Stimulated activated naive B cell treated with anti-CD40 and anti-IgM and Interleukin-4, amounts not matched to agents 10 μg/mL and 1 μg/mL and 100 μg/mL, for 72 hours (primary cell): Measurements from ENCODE around the gene RPL37A.
A peak's percentile ranks its signal among the peaks of the same experiment; 100 is the strongest.

Experiments
- ATAC-seq, 2 donors: fragments of 150-1000 bp; cut with Tn5 transposase; replicated peaks; 2 replicates each; pipeline ENCODE4 v1.10.0; 2021; ENCODE audit warnings: moderate library complexity in 1 of 2
- DNase-seq: peaks from one replicate; pipeline ENCODE4 v3.0.0; 2021
- H3K27ac Mint-ChIP-seq: one replicate; pipeline ENCODE4 v1.8.0; 2022; ENCODE audit warnings: mild to moderate bottlenecking, mixed read lengths
- H3K27me3 Mint-ChIP-seq, 2 donors: one replicate each; pipeline ENCODE4 v1.8.0; 2022; ENCODE audit warnings: mixed read lengths in 2 of 2
- H3K36me3 Mint-ChIP-seq, 2 donors: one replicate each; pipeline ENCODE4 v1.8.0; 2022; ENCODE audit warnings: mixed read lengths in 2 of 2, mild to moderate bottlenecking in 1 of 2
- H3K4me1 Mint-ChIP-seq, 2 donors: one replicate each; pipeline ENCODE4 v1.8.0; 2022; ENCODE audit warnings: mixed read lengths in 2 of 2, mild to moderate bottlenecking in 1 of 2
- H3K4me3 Mint-ChIP-seq, 2 donors: one replicate each; pipeline ENCODE4 v1.8.0; 2022; ENCODE audit warnings: mild to moderate bottlenecking in 2 of 2, mixed read lengths in 2 of 2, moderate library complexity in 1 of 2
- H3K9me3 Mint-ChIP-seq, 2 donors: one replicate each; pipeline ENCODE4 v1.8.0; 2022; ENCODE audit warnings: mixed read lengths in 2 of 2, mild to moderate bottlenecking in 1 of 2

RPL37A gene

GRCh38 chr2:216478151-216478550 lies 20.5 kb upstream of the RPL37A start:
- peak; percentile 54 to 63 for ATAC-seq
- H3K36me3 Mint-ChIP-seq, result peaks cover 25 to 45% of the 10 kb centered on the region in 2 donors
- H3K27ac Mint-ChIP-seq, result no peak overlapping the region
- DNase-seq, result no peak
- H3K4me3 Mint-ChIP-seq, result no peak overlapping the region
- H3K27me3 Mint-ChIP-seq, result no peaks in the 10 kb centered on the region
- peaks cover 10 to 14% of the 10 kb centered on the region in 2 donors for H3K4me1 Mint-ChIP-seq
- no peaks in the 10 kb centered on the region for H3K9me3 Mint-ChIP-seq

- no peak overlapping the region for H3K27ac Mint-ChIP-seq
- no peak for DNase-seq
- peaks cover 25 to 45% of the 10 kb centered on the region in 2 donors for H3K36me3 Mint-ChIP-seq
- H3K27me3 Mint-ChIP-seq, result no peaks in the 10 kb centered on the region
- peaks cover 10 to 14% of the 10 kb centered on the region in 2 donors for H3K4me1 Mint-ChIP-seq
- ATAC-seq, result no peak
- no peaks in the 10 kb centered on the region for H3K9me3 Mint-ChIP-seq
- no peak overlapping the region for H3K4me3 Mint-ChIP-seq
Observed at GRCh38 chr2:216478791-216479190, 19.9 kb upstream of the RPL37A start.

- Mint-ChIP-seq H3K4me1 (peaks cover 6 to 7% of the 10 kb centered on the region in 2 donors), H3K4me3 (no peak overlapping the region), H3K9me3 (no peaks in the 10 kb centered on the region), H3K27me3 (no peaks in the 10 kb centered on the region), H3K36me3 (peaks cover 25 to 45% of the 10 kb centered on the region in 2 donors), H3K27ac (no peak overlapping the region)
- ATAC-seq (no peak), DNase-seq (no peak)
Observed at GRCh38 chr2:216480221-216480620, 18.4 kb upstream of the RPL37A start.

- Mint-ChIP-seq H3K4me3 (no peak overlapping the region), H3K4me1 (peaks cover 0 to 2% of the 10 kb centered on the region in 2 donors), H3K36me3 (peaks cover 19 to 36% of the 10 kb centered on the region in 2 donors), H3K27me3 (no peaks in the 10 kb centered on the region), H3K9me3 (no peaks in the 10 kb centered on the region), H3K27ac (peak overlapping the region; percentile 20)
- DNase-seq, result no peak
- ATAC-seq, result no peak
Observed at GRCh38 chr2:216482640-216483039, 16.0 kb upstream of the RPL37A start.

- no peak for ATAC-seq
- Mint-ChIP-seq H3K27me3 (no peaks in the 10 kb centered on the region), H3K4me3 (no peak overlapping the region), H3K9me3 (no peaks in the 10 kb centered on the region), H3K36me3 (peaks cover 14 to 25% of the 10 kb centered on the region in 2 donors), H3K27ac (no peak overlapping the region), H3K4me1 (no peaks in the 10 kb centered on the region)
- DNase-seq, result no peak
Observed at GRCh38 chr2:216485237-216485636, 13.4 kb upstream of the RPL37A start.

- DNase-seq, result no peak
- H3K4me1 Mint-ChIP-seq, result no peaks in the 10 kb centered on the region
- H3K4me3 Mint-ChIP-seq, result no peak overlapping the region
- no peaks in the 10 kb centered on the region for H3K27me3 Mint-ChIP-seq
- H3K9me3 Mint-ChIP-seq, result no peaks in the 10 kb centered on the region
- H3K27ac Mint-ChIP-seq, result no peak overlapping the region
- H3K36me3 Mint-ChIP-seq, result peaks cover 9 to 20% of the 10 kb centered on the region in 2 donors
- no peak for ATAC-seq
Observed at GRCh38 chr2:216485745-216486144, 12.9 kb upstream of the RPL37A start.

GRCh38 chr2:216486271-216486670 lies 12.4 kb upstream of the RPL37A start:
- DNase-seq, result no peak
- no peaks in the 10 kb centered on the region for H3K9me3 Mint-ChIP-seq
- ATAC-seq, result no peak
- H3K4me1 Mint-ChIP-seq, result no peaks in the 10 kb centered on the region
- H3K4me3 Mint-ChIP-seq, result no peak overlapping the region
- peaks cover 7 to 17% of the 10 kb centered on the region in 2 donors for H3K36me3 Mint-ChIP-seq
- H3K27me3 Mint-ChIP-seq, result no peaks in the 10 kb centered on the region
- H3K27ac Mint-ChIP-seq, result no peak overlapping the region

- Mint-ChIP-seq H3K27ac (no peak overlapping the region), H3K36me3 (peaks cover 7 to 15% of the 10 kb centered on the region in 2 donors), H3K9me3 (no peaks in the 10 kb centered on the region), H3K27me3 (no peaks in the 10 kb centered on the region), H3K4me1 (peaks cover 1 to 2% of the 10 kb centered on the region in 2 donors), H3K4me3 (no peak overlapping the region)
- ATAC-seq, result no peak
- DNase-seq, result no peak
Observed at GRCh38 chr2:216486708-216487107, 11.9 kb upstream of the RPL37A start.

- DNase-seq (no peak), ATAC-seq (no peak)
Observed at GRCh38 chr2:216490061-216490460, 8.6 kb upstream of the RPL37A start.

GRCh38 chr2:216491793-216492596 lies 6.6 kb upstream of the RPL37A start:
- Mint-ChIP-seq H3K27ac (peak overlapping the region; percentile 84), H3K9me3 (peaks cover 0 to 1% of the 10 kb centered on the region in 2 donors), H3K4me3 (peak overlapping the region; percentile 35 to 51), H3K4me1 (peaks cover 17 to 27% of the 10 kb centered on the region in 2 donors), H3K27me3 (no peaks in the 10 kb centered on the region), H3K36me3 (peaks cover 0 to 2% of the 10 kb centered on the region in 2 donors)
- DNase-seq, result peak; percentile 31
- ATAC-seq, result peak; percentile 84 to 85

More at GRCh38 chr2:216490061-216490460, 8.6 kb upstream of the RPL37A start:
- Mint-ChIP-seq H3K27ac (no peak overlapping the region), H3K27me3 (no peaks in the 10 kb centered on the region), H3K4me3 (no peak overlapping the region), H3K9me3 (peaks cover 0 to 1% of the 10 kb centered on the region in 2 donors), H3K4me1 (peaks cover 15 to 21% of the 10 kb centered on the region in 2 donors), H3K36me3 (peaks cover 0 to 2% of the 10 kb centered on the region in 2 donors)

GRCh38 chr2:216492597-216493333 lies 5.9 kb upstream of the RPL37A start:
- H3K9me3 Mint-ChIP-seq, result peaks cover 0 to 1% of the 10 kb centered on the region in 2 donors
- H3K4me3 Mint-ChIP-seq, result no peak overlapping the region
- H3K27ac Mint-ChIP-seq, result peak overlapping the region; percentile 84
- H3K36me3 Mint-ChIP-seq, result peaks cover 0 to 2% of the 10 kb centered on the region in 2 donors
- H3K4me1 Mint-ChIP-seq, result peaks cover 21 to 33% of the 10 kb centered on the region in 2 donors
- DNase-seq (no peak), ATAC-seq (peak in 1 of 2 donors; percentile 59)
- H3K27me3 Mint-ChIP-seq, result no peaks in the 10 kb centered on the region

GRCh38 chr2:216493334-216493685 lies 5.3 kb upstream of the RPL37A start:
- Mint-ChIP-seq H3K4me3 (no peak overlapping the region), H3K36me3 (peaks cover 0 to 2% of the 10 kb centered on the region in 2 donors), H3K9me3 (peaks cover 0 to 1% of the 10 kb centered on the region in 2 donors), H3K4me1 (peaks cover 23 to 37% of the 10 kb centered on the region in 2 donors), H3K27me3 (no peaks in the 10 kb centered on the region), H3K27ac (peak overlapping the region; percentile 83)
- no peak for DNase-seq
- ATAC-seq, result no peak

- Mint-ChIP-seq H3K36me3 (peaks cover 19 to 20% of the 10 kb centered on the region in 2 donors), H3K27me3 (no peaks in the 10 kb centered on the region), H3K27ac (no peak overlapping the region), H3K9me3 (peaks cover 0 to 1% of the 10 kb centered on the region in 2 donors), H3K4me1 (peaks cover 30 to 58% of the 10 kb centered on the region in 2 donors), H3K4me3 (no peak overlapping the region)
- DNase-seq, result no peak
- ATAC-seq, result no peak
Observed at GRCh38 chr2:216495656-216496055, 3.0 kb upstream of the RPL37A start.

- Mint-ChIP-seq H3K27me3 (no peaks in the 10 kb centered on the region), H3K4me1 (peaks cover 24 to 56% of the 10 kb centered on the region in 2 donors), H3K9me3 (no peaks in the 10 kb centered on the region), H3K27ac (peak overlapping the region; percentile 98), H3K4me3 (peak overlapping the region; percentile 91 to 100), H3K36me3 (peaks cover 29 to 34% of the 10 kb centered on the region in 2 donors)
- ATAC-seq (no peak), DNase-seq (no peak)
Observed at GRCh38 chr2:216497382-216498069, 1.1 kb upstream of the RPL37A start.
